Ureter (tissue), 1 donor: Measurements from ENCODE around the gene IDE. TPM values are rescaled to one million over a fixed set of nuclear protein-coding genes. Genes with fewer than 3 reads are reported as not detected.

Experiments used
- DNase-seq: peaks from one replicate; pipeline ENCODE4 v3.0.0-alpha.2; 2020; ENCODE audit warnings: low spot score
- total RNA-seq: library from RNA; stranded (reverse); gene quantifications from one replicate; pipeline ENCODE4 v1.2.4, GENCODE V29; 2023
- donor health status: DM: yes; HTN: yes; CAD: no.

Gene IDE
- total RNA-seq, 1 donor from 2014 or later: 55.2 TPM

DNA sequence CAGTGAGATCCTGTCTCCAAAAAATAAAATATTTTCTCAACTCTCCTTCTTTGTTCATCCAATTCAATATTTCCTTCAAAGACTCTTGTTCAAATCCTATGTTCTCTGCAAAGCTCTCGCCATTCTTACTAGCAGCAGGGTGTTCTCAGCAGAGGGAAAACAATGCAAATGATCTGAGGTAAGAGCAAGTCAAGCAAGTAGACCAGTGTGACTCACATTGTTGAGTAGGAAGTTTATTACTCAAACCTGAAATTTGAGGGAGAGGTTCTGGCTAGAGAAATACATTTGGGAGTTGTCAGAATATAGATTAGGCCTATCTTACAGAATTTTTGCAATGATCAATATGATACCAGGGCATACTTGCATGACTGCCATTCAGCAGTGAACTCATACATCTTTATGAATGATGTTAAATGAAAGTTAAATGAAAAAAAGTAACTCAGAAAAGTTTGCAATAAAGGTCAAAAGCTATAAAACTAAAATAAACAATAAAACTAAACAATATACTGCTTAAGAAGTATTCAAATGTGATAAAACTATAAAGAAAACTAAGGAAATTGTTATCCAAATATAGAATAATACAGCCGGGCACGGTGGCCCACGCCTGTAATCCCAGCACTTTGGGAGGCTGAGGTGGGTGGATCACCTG is 5.8 kb downstream of the IDE start:
- DNase-seq: no peak

DNA sequence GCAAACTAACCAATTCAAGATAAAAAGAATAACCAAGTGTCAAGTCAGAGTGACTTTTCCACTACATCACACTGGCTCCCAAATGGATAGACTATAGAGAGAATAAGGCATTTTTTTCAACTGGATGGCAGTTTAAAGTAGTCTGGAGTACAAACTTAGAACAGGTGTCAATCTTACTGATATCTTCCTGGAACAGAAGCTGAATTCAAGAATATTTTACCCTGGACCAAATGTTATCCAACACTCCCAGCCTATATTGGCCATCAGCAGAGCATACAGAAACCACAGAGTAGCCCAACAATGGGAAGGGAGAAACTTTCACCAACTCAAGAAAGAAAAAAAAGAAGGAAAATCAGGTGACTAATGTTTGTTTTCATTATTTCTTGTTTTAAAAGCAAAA is 11.5 kb downstream of the IDE start:
- DNase-seq: no peak

DNA sequence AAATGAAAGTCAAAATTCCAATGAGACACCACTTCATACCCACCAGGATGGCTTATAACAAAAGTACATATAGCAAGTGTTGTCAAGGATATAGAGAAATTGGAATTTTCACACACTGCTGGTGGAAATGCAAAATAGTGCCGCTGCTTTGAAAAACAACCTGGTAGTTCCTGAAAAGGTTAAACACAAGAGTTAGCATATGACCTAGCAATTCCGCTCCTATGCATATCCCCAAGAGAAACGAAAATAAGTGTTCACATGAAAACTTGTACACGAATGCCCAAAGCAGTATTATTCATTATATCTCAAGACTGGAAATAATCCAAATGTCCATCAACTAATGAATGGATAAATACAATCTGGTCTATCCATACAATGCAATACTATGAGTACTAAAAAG is 14.8 kb downstream of the IDE start:
- no peak for DNase-seq

DNA sequence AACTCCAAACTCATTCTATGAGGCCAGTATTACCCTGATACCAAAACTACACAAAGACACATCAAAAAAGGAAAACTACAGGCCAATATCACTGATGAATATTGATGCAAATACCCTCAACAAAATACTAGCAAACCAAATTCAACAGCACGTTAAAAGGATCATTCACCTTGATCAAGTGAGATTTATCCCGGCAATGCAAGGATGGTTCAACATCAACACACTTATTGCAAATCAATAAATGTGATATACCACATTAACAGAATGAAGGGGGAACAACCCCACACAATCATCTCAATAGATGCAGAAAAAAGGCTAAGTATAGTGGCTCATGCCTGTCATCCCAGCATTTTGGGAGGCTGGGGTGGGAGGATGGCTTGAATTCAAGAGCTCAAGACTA is 19.9 kb downstream of the IDE start:
- no peak for DNase-seq

DNA sequence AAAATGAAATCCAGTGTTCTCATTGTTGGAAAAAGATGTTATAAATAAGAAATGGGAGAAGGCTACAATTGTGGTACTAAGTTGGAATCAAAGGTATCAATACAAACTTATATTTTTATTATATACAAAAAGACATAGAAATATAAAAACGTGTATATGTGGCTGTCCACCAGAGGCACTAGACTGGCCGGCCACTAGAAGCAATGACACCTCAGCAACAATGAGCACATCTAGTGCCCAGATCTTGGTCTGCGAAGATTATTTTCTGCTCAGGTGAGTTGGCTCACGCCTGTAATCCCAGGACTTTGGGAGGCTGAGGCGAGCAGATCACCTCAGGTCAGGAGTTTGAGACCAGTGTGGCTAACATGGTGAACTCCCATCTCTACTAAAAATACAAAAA is 21.6 kb downstream of the IDE start:
- DNase-seq: no peak

DNA sequence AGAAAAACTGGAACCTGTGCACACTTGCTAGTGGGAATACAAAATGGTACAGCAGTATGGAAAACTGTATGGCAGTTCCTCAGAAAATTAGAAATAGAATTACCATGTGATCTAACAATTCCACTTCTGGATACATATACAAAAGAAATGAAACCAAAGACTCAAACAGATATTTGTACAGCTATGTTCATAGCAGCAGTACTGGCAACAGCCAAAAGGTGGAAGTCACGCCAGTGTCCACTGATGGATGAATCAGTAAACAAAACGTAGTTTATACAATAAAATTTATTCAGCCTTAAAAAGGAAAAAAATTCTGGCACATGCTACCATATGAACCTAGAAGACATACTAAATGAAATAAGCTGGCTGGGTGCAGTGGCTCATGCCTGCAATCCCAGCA is 23.0 kb downstream of the IDE start:
- no peak for DNase-seq

DNA sequence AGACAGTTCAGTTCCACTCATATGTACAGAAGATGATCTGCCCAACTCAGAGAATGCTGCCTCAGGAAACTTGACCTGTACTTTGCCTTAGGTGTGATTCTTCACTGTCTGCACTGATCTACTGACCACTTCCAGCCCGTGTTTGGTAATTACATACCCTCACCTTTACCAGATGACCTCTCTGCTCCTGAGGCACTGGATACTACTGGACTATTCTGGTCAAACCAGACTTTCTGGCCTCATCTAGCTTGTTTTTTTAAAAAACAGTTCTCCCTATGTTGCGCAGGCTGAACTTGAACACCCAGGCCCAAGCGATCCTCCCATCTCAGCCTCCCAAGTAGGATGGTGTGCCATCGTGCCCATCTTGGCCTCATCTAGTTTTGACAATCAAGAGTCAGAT is 26.2 kb downstream of the IDE start:
- DNase-seq: no peak

DNA sequence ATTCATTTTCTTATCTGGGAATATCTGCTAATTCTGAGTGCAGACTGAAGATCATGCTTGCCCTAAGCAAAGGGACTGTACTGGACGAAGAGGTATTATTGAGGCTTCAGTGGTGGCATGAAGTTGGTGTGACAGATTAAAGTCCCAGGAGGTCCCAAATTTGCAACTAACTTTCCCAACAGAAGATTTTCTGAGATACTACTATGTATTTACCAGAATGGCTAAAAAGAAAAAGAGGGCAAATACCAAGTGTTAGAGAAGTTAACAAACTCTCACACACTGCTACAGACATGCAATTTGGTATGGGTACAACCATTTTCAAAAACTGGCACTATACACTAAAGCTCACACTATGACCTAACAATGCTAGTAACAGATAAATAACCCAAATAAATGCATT is 28.3 kb downstream of the IDE start:
- DNase-seq: no peak

DNA sequence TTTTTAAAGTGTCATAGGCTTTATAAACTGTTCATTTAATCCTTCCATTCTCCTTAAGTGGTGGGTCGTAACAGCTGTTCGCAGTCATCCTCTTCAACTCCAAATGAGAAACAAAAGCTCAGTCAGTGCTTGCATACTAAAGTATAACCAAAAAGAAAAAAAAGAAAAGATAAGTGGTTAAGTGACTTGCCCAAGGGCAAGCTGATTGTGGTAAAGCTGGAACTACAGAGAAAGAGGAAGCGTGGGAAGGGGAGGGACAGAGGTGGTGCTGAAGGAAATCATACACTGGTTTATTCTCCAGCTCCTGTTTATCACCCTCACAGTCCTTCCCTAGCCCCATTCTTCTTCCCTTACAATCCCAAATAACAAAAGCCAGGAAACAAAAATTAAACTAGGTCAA is 29.6 kb downstream of the IDE start:
- no peak for DNase-seq

DNA sequence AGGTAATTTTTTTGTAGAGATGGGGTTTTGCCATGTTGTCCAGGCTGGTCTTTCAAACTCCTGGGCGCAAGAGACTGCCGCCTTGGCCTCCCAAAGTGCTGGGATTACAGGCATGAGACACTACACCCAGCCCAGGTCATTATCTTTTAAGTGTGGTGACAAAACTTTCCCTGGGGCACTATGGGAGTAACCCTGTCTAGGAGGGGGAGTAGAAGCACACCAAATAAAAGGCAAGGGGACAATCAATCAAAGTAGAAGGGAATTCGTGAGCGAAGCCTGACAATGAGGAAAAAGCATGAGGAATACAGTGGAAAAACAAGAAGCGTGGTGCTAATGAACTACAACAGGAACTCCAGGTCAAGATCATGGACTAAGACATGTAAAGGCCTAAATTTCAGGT is 31.4 kb downstream of the IDE start:
- DNase-seq: no peak

DNA sequence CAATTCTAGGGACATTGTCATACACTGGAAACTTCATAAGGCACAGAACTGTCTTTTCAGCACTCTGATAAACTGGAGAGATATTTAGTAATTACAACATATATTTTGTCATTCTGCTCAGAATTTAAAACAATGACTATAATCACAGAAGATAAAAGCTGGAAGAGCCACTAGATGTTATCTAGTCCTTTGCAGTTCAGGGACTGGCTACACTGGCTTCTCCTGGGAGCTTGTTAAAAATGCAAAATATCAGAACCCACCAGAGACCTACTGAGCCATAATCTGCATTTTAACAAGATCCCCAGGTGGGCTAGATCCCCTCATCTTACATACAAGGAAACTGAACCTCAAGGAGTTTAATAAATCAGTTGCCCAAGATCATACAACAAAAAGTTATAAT is 32.3 kb downstream of the IDE start:
- DNase-seq: no peak

DNA sequence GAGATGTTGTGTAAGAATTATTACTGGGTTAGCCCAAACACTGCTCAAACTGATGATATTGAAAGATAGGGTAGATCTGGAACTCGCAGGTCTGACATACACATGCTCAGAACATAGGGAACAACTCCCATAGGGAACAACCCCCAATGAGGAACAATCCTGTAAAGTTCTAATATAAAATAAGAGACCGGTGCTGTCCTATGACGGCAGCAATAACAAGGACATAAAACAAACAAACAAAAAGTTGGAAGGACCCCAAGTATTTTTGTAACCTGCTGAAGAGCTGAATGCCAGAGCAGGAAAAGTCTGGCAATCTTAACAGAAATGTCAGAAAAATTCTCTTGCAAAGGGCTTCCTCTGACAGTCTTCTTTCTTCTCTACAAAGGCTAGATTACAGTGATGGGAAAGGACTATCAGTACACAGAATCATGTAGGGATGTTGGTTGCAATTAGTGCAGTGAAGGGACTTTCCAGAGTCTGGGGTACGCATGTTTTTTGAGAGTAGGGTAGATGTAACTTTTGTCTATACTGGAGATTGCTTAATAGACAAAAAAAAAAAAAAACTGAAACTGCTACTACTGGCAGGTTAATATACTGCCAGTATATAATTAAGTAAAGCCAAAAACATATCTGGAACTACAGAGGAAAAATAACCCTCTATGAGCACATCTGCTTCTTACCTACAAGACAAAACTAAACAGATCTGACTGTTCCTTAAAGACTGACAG is 35.5 kb downstream of the IDE start:
- DNase-seq: no peak

DNA sequence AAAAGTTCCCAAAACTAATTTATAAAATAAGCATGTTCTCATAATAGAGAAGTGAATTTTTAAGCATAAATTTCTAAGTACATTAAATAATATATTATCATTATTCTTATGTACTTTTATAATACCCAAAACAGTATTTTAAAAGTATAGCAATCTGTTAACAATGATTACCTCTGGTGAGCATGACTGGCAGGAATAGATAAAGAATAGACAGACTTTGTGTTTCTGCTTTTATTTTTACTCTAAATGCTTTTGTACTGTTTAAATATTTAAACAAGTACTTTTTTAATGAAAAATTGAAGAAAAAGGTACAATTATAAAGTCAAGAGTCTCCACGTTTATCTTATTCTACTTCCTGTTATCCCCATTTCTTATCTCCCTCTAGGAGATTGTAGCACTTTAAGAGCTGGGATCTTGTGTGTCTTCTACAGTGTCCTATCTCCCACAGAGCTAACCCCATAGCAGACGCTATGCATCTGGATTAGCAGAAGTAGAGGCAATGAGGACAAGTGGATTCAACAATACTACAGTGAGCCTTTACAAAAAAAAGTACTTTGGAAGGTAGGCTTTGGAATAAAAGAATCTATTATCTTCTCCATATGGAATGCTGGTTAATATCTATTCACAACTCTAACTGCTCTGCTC is 42.9 kb downstream of the IDE start:
- no peak for DNase-seq

DNA sequence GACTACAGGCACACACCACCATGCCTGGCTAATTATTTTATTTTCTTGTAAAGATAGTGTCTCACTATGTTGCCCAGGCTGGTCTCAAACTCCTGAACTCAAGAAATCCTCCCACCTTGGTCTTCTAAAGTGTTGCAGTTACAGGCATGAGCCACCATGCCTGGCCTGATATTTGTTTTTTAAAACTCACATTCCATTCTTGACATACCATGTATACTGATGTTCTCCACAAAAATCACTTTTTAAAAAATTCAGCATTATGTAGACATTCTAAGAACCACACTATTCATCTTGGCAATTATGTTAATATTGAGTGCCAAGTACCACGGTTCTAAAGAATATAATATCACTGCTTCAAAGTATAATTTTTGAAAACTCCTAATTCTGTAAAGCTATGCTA is 43.5 kb downstream of the IDE start:
- DNase-seq: no peak

DNA sequence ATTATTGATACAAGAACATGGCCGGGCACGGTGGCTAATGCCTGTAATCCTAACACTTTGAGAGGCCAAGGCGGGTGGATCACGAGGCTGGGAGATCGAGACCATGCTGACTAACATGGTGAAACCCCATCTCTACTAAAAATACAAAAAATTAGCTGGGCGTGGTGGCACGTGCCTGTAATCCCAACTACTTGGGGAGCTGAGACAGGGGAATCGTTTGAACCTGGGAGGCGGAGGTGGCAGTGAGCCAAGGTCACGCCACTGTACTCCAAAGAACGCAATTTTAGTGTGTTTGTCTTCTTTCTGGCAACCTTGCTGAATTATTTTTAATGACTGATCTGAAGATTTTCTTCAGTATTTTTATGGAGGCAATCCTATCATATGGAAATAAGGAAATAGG is 46.2 kb downstream of the IDE start:
- DNase-seq: no peak

DNA sequence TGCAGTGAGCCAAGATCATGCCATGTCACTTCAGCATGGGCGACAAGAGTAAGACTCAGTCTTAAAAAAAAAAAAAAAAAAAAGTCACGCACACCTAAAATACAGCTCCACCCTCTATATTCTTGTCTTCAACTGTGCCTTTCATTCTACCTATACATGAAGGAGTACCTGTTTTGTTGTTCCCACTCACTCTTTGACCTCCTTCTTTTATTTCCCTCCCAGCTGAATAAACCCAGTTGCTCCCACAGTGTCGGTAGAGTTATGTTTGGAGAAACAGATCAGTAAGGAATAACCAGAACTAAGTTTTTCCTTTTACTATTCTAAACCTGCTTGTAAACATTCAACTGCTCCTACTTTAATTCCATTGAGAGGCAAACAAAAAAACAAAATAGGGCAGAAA is 50.3 kb downstream of the IDE start:
- DNase-seq: no peak

DNA sequence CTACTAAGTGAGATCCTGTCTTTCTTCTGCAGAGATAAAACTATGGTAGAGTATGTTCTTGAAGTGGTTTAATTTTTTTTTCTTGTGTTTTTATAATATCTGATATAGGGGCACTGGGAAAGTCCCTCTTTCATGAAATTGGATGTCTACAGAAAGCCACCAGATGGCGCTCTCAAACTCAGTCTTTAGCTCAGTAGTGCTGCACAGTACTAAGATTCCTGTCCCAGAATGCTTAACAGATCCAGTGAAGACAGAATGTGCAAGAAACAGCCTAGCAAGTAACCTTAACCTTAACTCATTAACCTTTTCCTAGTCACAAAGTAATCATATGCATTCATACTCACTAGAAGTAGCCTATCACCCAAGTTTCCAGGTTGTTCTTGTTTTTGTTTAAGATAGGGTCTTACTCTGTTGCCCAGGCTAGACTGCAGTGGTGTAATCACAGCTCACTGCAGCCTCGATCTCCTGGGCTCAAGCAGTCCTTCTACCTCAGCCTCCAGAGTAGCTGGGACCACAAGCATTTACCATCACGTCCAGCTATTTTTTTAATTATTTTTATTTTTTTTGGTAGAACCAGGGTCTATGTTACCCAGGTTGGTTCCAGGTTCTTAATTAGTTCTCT is 56.7 kb downstream of the IDE start:
- DNase-seq: peak; percentile 52

DNA sequence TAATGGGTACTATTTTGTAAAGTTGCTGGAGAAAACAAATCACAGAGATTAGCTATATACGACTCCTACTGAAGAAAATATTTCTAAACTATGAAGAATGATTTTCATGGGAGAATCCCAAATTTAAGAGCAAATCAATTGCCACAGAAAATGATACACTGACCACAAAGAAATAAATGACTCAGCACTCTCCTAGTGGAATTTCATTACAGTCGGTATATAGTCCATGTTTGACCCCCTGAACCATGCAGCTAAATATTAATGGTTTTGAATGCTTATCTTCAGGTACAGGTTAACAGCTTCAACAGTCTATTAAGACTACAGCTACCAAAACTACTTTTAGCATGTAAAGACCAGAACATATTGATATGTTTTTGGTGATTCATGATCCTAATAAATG is 65.0 kb downstream of the IDE start:
- no peak for DNase-seq

DNA sequence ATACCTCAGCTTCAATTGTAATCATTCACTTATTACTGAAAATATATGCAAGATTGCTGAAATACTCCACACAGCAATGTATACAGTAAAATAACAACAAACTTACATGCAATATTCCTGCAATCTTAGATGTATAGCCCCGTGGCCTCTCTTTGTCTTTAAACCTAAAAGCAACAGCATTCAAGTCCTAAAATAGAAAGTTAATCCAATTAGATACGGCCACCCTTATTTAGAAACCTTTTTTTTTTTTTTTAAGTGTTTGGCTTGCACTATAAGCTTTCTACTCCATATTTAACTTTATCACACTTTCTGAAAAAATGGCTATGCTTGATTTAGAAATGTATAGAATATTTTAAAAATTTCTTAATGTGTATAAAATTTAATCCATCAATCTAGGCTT is 67.6 kb downstream of the IDE start:
- DNase-seq: no peak

DNA sequence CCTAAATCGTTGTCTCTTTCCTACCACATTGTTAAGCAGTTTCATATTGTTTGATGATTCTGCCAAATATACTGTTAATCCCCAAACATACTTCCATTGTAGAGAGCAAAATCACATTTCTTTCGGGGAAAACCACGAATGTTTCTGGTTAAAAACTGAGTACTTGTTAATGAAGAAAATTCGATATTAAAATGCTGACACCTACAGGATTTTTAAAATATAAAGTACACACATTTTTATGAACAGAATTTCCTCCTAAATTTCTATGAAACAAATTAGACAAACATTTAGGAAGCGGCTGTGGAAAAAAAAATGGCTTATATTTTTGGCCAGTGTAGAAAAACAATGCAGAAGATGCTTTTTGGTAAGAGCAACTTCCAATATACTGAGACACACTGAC is 68.8 kb downstream of the IDE start:
- DNase-seq: no peak

DNA sequence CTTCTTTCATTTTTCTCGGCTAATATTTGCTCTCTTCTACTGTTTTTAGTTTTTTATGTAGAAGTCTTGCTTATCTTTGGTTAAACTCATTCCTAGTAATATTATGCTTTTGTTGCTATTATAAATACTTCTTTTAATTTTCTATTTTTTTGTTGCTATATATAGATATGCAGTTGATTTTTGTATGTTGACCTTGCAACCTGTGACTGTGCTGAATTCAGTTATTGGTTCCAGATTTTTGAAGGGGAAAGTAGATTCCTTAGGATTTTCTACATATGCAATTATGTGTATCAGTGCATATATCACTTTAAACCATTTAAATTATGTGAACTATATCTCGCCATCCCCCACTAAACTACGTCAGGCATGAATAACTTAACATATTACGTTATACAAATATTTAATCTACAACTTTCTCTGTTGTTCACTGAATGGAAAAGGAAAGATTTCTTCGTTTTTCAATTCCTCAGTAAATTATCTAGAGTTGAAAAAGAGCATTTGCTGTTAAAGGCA is 71.5 kb downstream of the IDE start:
- no peak for DNase-seq

DNA sequence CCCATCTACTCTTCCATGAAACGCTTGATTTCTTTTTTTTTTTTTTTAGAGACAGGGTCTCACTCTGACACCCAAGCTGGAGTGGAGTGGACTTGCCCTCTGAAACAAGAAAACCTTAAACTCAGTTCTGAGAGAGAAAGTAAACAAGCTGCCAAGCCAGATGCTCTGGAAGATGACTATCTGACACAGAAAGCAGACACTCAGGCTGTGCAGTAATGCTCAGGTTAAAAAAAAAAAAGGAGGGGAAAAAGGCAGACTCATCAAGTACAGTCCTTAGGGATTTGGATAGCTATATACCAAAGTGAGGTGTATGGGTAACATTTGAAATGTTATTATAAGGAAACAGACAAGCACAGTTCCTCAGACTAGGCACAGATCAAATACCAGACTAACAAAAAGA is 80.5 kb downstream of the IDE start:
- DNase-seq: no peak

DNA sequence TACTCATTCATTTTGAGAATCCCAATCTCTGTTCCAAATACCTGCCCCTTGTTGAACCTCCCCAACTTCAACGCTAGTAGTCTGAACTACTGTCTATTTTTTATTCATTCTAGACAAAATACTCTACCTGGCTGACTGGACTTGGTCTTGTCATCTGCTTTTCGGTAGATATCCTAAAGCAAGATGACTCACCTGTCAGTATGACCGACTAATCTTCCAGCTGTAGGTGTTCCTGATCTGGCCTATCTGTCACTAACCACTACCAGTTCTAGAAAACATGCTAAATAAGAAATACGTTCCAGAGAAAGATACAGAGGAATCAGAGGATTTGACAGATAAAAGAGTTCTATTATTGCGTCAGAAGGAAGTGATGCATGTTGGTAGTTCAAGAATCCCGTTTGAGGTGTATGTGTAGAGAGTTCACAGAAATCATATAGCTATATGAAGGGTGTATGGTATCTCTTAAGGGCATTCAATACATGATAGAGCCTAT is 81.1 kb downstream of the IDE start:
- DNase-seq: no peak
